HG02642 (cell line): ENCODE data around the gene NAPEPLD.
"Not testable (repeated sequence)": the region's sequence is repeated elsewhere in the genome, so short reads cannot be mapped to it uniquely, and the experiment has no call there.

Experiments used
- ATAC-seq: cut with Tn5 transposase; IDR thresholded peaks from one replicate; pipeline ENCODE4 v1.9.1; 2021; ENCODE audit warnings: mild to moderate bottlenecking; ENCODE audit not compliant: unreplicated experiment, poor library complexity

Gene NAPEPLD

DNA sequence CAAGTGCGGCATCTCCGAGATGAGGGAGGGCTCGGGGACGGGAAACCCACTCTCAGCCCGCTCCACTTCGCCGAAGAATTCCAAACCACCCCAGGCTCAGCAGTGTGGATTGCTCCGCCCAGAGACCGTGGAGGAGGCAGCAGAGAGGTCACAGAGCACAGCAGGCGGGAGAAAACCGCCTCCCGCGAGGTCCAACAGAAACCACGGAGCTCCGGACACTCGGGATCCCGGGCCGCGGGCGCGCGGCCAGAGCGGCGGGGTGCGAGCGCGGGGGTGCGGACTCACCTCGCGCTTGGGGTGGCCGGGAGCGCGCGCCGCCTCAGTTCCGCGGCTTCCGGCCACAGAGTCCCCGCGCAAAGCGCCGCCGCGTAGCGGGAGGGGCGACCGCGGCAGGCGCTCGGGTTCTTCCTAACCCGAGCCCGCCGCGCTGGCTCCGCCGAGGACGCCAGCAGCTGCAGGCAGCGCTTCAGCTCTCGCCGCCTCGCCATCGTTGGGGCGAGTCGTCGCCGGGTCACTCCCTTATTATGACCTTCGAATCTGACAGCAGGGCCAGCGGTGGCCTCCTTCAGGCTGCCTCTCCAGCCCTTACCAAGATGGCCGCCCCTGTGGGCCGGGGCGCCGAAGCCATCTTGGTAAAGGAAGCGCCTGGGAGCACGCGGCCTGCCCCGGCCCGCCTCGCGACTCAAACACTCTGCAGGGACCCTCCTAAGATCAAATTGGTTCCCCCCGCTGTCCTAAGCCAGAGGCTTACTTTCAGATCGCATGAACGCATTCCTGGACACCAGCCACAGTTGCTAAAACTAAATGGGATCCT lies at the start of gene NAPEPLD:
Gene NAPEPLD, minus strand, starts transcription at position 106 of the 814 bp plus-strand sequence. CDS start 20,323 bp downstream, outside the sequence.
- ATAC-seq, result peak; percentile 89

DNA sequence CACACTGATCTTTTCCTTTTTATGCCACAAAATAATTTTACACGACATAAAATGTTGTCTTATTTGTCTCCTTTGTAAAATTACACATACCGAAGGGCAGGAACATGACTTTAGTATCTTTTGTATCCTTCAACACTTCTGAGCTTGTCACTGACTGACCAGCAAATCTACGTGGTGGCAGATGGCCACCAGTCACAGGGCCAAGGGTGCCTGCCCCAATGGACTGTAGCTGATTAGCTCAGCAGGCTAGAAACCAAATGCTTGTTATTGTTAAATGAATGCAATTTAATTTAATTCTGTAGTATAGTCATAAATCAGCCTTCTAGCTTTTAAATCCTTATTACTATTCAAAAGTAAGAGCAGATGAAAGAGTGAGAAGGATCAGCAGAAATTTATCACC lies 49.2 kb upstream of the NAPEPLD start:
- ATAC-seq, result not testable (repeated sequence)

DNA sequence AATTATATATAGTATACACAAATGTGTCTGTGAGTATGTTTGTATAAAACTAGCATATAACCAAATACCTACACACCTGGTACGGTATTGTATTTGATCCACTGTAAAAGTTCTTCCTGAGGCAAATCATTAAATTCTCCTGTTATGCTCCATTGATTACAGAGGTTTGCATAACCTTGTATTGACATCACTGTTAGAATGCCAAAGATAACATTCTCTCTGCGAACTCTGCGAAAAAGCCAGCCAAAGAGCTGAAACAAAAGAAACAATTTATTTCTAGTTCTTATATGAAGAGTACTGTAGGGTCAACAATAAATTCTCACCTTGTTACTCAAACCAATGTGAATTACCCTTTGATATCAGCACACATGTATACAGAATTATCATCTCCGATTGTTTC lies 46.5 kb upstream of the NAPEPLD start:
- not testable (repeated sequence) for ATAC-seq

DNA sequence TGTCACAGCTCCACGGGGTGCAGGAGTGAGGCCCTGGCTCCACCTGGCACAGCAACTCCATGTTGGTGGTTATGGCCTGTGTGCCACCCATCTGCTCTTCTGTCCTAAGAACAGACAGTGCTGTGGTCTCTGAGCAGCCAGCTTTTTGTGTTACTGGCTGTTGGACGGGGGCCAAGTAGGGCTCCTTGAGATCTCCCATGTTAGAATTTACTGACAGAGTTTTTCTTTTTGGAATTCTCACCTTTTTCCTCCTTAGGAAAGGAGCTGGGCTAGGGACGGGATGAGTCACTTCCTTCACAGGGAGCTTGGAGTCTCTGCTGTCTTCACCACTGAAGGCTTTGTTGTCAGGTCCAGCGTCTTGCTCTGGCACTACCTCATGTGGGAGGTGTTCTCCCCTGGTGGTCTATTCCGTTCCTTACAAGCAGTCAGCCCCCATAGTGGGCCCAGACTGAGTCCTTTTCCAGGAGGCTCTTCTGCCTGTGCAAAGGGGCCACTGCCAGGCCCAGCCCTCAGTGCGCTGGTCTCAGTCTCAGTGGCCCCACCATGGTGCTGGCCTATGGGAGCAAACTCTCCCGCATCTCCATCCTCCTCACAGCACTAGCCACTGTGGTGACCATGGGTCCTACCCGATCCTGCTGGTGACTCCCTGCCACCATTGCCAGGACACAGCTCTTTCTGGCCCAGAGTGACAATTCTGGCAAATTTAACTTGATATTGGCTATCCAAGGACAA lies 23.7 kb upstream of the NAPEPLD start:
- not testable (repeated sequence) for ATAC-seq

DNA sequence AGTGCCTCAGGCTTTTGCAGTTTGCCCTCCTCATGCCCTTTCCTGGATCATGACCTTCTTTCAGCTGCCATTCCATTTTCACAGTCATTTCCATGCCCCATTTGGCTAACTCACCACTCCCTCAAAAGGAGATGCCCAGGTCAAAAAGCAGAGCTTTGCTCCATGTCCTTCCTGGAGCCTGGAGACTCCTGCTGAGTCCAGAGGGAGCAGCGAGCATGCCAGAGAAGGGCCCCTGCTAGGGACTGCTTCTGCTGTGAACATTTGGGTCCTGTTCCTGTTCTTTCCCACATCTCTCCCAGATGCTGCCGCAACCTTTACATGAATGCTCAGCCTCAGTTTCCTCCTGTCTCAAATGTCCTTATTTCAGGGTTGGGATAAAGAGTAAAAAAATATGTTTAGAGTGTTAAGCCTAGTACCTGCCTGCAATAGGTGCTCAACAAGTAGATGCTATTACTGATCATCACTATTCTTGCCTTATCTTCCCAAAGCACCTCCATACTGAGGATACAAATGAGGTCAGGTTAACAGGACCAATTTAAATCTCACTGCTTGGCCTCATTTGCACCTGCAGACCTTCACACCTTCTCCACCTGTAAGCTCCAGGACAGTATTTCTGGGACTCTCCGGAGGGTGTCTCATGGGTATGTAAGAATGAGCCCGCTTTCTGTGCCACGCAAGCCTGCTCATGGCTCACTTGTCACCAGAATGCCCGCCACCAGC lies 23.0 kb upstream of the NAPEPLD start:
- not testable (repeated sequence) for ATAC-seq

DNA sequence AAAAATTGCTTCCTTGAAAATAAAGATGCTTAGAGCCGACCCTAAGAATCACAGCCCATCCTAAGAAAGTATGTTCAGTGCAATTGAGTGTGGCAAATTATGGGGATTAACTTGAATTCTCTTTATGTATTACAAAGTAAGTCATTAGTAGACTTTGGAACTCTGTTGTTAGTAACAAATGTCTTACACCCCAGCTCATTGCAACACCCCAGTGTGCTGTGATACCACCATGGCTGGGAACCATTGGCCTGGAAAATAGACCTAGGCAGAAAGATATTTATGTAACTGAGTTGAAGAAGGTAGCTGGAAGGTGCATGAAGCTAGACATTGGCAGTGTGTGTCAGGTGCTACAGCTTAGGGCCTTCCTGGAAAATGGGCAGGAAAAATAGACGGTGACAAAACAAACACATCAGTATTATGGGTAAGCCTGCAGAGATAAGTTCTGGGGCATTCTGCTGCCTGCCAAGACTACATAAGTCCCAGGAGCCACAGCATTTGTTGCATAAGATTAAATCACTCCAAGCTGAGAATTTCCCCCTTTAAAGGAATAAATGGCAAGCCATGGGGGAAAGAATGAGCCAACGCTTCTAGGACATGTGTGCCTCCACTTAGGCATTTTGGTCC lies 18.1 kb upstream of the NAPEPLD start:
- ATAC-seq, result not testable (repeated sequence)

DNA sequence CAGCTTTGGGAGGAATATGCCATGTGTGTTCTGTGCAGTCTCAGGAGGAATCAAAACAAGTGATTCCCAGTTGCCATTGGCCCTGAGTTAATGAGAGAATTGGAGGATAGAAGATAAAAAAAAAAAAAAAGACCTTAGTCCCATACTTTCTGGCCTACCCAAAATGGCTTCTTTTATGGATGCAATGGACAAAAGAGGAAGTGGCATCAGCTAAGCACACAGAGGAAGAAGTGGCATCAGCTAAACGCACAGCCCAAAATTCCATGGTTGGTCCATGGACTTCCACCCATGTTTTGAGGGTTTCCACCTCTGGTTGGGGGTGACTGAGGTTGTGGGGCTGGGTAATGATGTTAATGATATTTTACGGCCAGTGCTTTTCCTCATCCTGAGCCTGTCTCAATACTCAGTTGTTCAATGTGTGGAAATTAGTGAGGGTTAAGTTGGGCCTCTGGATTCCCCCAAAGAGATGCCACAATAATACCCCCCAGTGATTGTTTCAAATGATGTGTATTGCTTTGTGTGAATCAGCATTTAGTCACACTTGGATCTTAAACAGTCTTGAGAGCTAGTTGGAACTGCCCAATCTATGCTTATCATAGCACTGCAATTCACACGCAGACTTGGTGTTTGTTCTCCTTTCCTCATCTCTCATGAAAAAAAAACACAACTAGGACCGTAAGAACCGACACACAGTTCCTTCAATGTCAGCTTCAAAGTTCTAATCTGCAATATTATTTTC lies 14.4 kb upstream of the NAPEPLD start:
- ATAC-seq, result not testable (repeated sequence)

DNA sequence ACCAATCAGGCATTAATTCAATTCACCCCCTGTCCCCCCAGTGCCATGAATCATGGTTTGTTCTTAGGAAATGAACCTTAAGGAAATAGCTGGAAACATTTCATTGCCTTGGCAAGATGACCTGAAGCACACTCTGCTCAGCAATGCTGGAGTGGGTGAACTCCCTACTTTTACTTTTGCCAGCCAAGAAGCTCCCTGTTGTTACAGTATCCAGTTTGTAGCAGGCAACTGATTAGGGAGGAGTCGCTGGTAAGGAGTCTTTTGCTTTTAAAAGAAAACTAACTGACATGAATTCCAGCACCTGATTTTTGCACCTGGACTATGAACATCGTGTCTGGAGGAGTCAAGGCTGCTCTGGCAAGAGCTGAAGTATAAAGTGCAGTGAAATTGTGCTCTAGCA lies 13.7 kb upstream of the NAPEPLD start:
- ATAC-seq, result not testable (repeated sequence)

DNA sequence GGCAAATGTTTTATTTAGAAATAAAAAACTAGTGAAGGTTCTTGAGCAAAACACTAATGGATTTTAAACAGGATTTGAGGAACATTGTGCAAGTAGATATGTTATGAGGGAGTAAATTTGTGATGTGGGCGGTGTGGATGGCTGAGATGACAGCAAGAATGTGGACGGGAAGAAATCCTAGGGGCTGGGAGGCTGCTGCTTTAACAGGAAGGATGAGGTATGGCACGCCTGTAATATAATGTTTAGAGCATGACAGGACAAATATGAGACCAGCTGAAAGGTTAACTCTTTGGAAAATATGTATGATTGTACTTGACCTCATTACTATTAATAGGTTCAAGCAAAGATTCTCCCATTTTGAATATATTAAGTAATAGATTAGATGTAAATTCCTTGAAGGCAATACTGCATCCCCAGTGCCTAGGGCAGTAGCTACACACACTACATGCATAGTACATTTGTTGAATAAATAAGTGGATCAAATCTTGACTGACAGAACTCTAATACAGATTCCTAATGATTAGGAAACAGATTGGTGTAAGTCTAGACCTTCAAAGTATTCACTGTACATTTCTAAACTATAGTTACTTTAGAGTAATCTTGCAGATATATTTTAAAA lies 13.2 kb upstream of the NAPEPLD start:
- not testable (repeated sequence) for ATAC-seq

DNA sequence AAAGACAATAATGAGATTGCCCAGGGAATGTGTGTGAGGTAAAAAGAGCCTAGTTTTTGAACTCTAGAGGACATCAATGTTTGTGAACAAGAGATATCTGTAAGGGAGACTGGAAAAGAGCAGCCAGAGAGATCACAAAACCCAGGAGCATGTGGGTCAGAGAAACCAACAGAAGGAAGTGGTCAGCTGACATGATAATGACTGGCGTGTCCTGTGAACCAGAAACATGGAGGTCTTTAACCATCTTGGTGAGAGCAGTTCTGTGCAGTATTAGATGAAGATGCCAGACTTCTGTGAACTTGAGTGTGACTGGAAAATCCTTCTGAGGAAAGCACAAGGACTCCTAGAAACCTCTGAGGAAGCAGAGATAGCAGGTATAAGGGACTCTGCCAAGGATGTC lies 10.2 kb upstream of the NAPEPLD start:
- not testable (repeated sequence) for ATAC-seq

DNA sequence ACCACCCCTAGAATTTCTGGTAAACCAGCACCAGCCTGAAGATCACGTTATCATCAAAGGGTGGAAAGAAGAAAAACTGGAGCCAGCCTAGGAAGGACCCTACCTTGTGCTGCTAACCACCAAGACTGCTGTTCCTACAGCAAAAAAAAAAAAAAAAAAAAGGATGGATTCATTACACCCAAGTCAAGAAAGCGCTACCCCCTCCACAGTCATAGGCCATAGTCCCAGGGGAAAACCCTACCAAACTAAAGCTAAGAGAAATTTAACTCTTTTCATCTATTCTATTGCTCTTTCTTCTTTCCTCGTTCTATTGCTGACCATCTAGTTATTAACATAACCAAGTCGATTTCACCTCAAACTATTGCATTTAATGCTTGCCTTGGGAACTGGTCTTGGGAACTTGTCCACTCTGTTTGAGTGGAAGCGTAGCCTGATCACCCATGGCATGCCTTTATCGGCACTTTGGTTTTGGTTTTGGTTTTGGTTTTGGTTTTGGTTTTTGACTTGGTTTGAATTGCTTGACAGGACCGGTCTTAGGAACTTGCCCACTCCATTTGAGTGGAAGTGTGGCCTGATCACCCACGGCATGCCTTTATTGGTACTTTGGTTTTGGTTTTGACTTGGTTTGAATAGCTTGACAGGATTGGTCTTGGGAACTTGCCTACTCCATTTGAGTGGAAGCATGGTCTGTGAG lies 6.6 kb upstream of the NAPEPLD start:
- ATAC-seq, result not testable (repeated sequence)

DNA sequence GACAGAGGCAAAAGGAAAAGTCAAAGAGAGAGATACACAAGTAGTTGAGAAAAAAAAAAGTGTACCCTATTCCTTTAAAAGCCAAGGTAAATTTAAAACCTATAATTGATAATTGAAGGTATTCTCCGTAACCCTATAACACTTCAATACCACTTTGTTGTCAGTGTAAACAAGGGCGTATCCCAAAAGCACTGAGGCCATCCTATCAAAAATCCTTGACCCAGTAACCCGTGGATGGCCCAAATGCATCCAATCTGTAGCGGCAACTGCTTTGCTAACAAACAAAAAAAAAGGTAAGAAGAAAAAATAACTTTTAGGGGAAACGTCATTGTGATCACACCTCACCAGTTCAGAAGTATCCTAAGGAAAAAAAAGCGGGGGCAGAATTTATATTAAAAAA lies 5.1 kb upstream of the NAPEPLD start:
- ATAC-seq, result no peak

DNA sequence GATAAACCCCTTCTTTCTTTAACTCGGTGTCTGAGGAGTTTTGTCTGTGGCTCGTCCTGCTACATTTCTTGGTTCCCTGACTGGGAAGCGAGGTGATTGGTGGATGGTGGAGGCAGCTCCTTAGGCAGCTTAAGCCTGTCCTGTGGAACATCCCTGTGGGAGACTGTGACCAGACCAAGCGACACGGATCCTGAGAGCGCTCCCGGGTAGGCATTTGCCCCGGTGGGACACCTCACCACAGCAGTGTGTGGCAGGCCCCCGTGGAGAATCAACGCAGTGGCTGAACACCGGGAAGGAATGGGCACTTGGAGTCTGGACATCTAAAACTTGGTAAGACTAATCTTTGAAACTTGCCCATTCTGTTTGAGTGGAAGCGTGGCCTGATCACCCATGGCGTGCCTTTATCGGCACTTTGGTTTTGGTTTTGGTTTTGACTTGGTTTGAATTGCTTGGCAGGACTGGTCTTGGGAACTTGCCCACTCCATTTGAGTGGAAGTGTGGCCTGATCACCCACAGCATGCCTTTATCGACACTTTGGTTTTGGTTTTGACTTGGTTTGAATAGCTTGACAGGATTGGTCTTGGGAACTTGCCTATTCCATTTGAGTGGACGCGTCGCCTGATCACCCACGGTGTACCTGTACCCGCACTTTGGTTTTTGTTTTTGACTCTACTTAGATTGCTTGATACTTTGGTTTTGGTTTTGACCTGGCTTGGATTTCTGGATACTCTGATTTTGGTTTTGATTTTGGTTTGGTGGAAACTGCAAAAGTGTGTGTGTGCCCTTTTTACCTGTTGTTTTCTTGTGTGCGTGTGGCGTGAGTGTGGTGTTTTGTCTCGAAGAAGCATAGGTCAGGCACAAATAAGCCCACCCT lies 4.1 kb upstream of the NAPEPLD start:
- ATAC-seq, result not testable (repeated sequence)

DNA sequence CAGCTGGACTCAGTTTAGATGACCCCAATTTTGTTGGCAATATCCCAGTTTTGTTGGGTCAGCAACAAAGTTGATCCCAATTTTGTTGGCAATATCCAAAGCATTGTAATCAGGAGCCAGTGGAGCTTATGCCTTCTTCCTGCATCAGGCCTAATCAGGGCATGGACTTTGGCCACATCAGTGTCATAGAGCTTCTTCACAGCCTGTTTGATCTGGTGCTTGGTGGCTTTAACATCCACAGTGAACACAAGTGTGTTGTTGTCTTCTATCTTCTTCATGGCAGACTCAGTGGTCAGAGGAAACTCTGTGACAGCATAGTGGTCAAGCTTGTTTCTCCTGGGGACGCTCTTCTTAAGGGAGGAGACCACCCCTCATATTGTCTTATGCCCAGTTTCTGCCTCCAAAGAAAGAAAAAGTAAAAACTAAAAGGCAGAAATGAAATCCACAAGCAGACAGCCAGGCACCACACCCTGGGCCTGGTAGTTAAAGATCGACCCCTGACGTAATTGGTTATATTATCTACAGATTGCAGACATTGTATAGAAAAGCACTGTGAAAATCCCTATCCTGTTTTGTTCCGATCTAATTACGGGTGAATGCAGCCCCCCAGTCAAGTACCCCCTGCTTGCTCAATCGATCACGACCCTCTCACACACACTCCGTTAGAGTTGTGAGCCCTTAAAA lies 3.2 kb upstream of the NAPEPLD start:
- not testable (repeated sequence) for ATAC-seq

DNA sequence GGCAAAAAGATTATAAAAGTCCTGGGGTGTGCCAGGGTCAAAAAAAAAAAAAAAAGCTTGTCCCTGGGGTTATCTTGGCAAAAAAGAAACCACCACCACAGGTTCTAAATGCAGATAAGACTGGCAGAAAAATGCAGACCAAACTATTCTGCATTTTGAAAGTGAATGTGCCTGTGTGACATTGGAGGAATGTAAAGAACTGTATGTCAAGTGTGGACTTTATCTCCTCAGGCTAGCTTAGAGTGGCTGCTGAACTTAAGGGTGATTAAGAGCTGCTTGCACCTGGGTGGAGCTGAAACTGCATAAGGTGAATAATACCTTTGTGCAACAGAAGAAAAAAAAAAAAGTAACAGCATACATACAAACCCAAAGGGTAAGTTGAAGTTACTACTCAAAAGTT lies 1.3 kb upstream of the NAPEPLD start:
- ATAC-seq, result no peak

DNA sequence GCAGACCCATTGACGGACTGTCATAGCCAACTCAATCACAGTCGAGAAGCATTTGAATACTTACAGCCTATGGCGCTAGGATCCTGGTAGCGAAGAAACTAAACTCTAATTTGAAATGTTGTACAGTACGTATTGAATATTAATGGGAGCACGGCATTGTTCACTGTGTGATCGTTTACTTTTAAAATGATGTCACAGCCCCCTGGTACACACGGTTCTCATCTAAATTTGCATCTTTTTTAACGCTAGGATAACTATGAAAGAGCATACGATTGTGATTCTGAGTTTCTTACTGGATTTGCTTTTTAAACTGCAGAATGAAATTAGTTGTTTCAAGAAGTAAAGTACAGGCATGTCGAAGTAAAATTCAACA lies 895 bp upstream of the NAPEPLD start:
- no peak for ATAC-seq
